H1 (cell line): ENCODE data around the gene FAM186B.

Source experiments
- RFX5 ChIP-seq: IDR thresholded peaks from 2 replicates; pipeline ENCODE4 v1.6.1; 2011; ENCODE audit warnings: low read depth, low read length, improper control_type of control experiment, borderline replicate concordance
- TF ChIP-seq, protein P1 (sequence below), 3 experiments: IDR thresholded peaks; 1 replicate in 2 of 3; 2 replicates in 1 of 3; pipeline versions ENCODE4 v1.5.1 to v1.6.1; 2011; ENCODE audit warnings: low read length in 3 of 3, mild to moderate bottlenecking in 3 of 3, inconsistent platforms in 2 of 3, low read depth in 1 of 3, moderate library complexity in 1 of 3; ENCODE audit not compliant: insufficient read depth in 1 of 3; ENCODE audit errors: control extremely low read depth in 1 of 3

DNA sequence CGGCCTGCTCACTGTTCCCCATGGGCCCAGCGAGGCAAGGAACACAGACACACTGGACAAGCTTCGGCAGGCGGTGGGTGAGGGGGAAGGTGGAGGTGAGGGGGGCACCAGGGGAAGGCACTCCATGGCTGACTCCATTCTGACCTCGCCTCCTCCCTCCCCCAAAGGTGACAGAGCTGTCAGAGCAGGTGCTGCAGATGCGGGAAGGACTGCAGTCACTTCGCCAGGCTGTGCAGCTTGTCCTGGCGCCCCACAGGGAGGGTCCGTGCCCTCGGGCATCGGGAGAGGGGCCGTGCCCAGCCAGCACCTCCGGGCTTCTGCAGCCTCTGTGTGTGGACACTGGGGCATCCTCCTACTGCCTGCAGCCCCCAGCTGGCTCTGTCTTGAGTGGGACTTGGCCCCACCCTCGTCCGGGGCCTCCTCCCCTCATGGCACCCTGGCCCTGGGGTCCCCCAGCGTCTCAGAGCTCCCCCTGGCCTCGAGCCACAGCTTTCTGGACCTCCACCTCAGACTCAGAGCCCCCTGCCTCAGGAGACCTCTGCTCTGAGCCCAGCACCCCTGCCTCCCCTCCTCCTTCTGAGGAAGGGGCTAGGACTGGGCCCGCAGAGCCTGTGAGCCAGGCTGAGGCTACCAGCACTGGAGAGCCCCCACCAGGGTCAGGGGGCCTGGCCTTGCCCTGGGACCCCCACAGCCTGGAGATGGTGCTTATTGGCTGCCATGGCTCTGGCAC lies 48.1 kb downstream of the FAM186B start:
- no peak for TF ChIP-seq RFX5
- TF ChIP-seq, protein P1, sequence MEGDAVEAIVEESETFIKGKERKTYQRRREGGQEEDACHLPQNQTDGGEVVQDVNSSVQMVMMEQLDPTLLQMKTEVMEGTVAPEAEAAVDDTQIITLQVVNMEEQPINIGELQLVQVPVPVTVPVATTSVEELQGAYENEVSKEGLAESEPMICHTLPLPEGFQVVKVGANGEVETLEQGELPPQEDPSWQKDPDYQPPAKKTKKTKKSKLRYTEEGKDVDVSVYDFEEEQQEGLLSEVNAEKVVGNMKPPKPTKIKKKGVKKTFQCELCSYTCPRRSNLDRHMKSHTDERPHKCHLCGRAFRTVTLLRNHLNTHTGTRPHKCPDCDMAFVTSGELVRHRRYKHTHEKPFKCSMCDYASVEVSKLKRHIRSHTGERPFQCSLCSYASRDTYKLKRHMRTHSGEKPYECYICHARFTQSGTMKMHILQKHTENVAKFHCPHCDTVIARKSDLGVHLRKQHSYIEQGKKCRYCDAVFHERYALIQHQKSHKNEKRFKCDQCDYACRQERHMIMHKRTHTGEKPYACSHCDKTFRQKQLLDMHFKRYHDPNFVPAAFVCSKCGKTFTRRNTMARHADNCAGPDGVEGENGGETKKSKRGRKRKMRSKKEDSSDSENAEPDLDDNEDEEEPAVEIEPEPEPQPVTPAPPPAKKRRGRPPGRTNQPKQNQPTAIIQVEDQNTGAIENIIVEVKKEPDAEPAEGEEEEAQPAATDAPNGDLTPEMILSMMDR (IDR thresholded peaks at IDR 0.05; ENCODE audit: control extremely low read depth in 1 of 3, insufficient read depth in 1 of 3, low read depth in 1 of 3, low read length in 3 of 3), result no peak
